GM12891 (cell line): Measurements from ENCODE around the gene LRP1B.

ENCODE experiments used
- POLR2A ChIP-seq: IDR thresholded peaks from 2 replicates; pipeline ENCODE4 v1.6.1; 2011; ENCODE audit warnings: low read depth, low read length, control low read depth
- POLR2AphosphoS5 ChIP-seq: IDR thresholded peaks from 2 replicates; pipeline ENCODE4 v1.6.1; 2011; ENCODE audit warnings: low read depth, low read length, control low read depth
- SPI1 ChIP-seq: IDR thresholded peaks from 2 replicates; pipeline ENCODE4 v1.6.1; 2011; ENCODE audit warnings: low read depth, low read length, control low read depth
- TAF1 ChIP-seq: IDR thresholded peaks from 2 replicates; pipeline ENCODE4 v1.6.1; 2011; ENCODE audit warnings: low read depth, low read length, control low read depth

DNA sequence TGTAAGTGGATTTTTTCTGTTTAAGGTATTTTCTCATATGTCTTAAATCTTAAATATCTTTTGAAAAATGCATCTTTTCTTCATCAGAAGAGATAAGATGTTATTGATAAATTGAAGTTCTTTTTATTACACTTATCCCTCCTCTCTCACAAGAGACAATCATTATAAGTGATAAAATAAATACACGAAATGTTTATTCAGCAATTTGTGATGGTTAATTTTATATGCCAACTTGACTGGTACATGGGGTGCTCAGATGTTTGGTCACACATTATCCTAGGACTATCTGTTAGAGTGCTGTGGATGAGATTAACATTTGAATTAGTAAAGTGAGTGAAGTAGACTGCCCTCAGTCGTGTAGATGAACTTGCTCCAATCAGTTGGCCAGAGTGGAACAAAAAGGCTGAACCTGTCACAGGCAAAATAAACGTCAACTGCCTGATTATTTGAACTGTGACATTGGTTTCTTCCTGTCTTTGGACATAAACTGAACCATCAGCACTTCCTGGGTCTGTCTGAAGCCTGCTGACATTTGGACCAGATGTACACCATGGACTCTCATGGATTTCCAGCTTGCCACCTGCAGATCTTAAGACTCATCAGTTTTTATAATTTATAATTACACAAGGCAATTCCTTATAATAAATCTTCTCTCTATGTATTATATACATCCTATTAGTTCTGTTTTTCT, 1126.7 kb downstream of the LRP1B start:
- no peak for TF ChIP-seq POLR2AphosphoS5
- no peak for TF ChIP-seq POLR2A
- no peak for TF ChIP-seq TAF1
- no peak for TF ChIP-seq SPI1
